Neural crest cell (in vitro differentiated cells): ENCODE results near the gene CFAP97. TPM values are rescaled to one million over a fixed set of nuclear protein-coding genes. Genes with fewer than 3 reads are reported as not detected.

Experiments used
- DNase-seq: peaks from one replicate; pipeline ENCODE4 v3.0.0; 2021; ENCODE audit warnings: low read depth, mixed read lengths, low spot score
- H3K27ac Mint-ChIP-seq: one replicate; pipeline ENCODE4 v1.8.0; 2021; ENCODE audit warnings: mild to moderate bottlenecking, mixed read lengths; ENCODE audit not compliant: unreplicated experiment
- H3K27me3 Mint-ChIP-seq: 2 replicates; pipeline ENCODE4 v1.8.0; 2021; ENCODE audit warnings: low read depth, mild to moderate bottlenecking, mixed read lengths
- H3K36me3 Mint-ChIP-seq: 2 replicates; pipeline ENCODE4 v1.8.0; 2021; ENCODE audit warnings: low read depth, mild to moderate bottlenecking, mixed read lengths
- H3K4me1 Mint-ChIP-seq: 2 replicates; pipeline ENCODE4 v1.8.0; 2021; ENCODE audit warnings: mixed read lengths
- H3K4me3 Mint-ChIP-seq: one replicate; pipeline ENCODE4 v1.8.0; 2021; ENCODE audit warnings: mild to moderate bottlenecking, mixed read lengths
- H3K9me3 Mint-ChIP-seq: 2 replicates; pipeline ENCODE4 v1.8.0; 2021; ENCODE audit warnings: mixed read lengths
- CTCF ChIP-seq: fragments of 200-600 bp; sonication (generic); conservative IDR thresholded peaks from 2 replicates; pipeline ENCODE4 v1.5.0; 2021; ENCODE audit warnings: antibody characterized with exemption, mild to moderate bottlenecking
- total RNA-seq: library from RNA; stranded (reverse); gene quantifications from 2 replicates; pipeline ENCODE4 v1.2.1, GENCODE V29; 2021

The CFAP97 gene
- total RNA-seq, 1 donor from 2014 or later, result 34.6 TPM

- no peak for DNase-seq
- peaks cover 11% of the 10 kb centered on the region for H3K4me1 Mint-ChIP-seq
- H3K36me3 Mint-ChIP-seq, result no peaks in the 10 kb centered on the region
- H3K27me3 Mint-ChIP-seq, result peaks cover 5% of the 10 kb centered on the region
- peak overlapping the region; percentile 5 for H3K4me3 Mint-ChIP-seq
- H3K27ac Mint-ChIP-seq, result no peak overlapping the region
- TF ChIP-seq CTCF, result no peak
- no peaks in the 10 kb centered on the region for H3K9me3 Mint-ChIP-seq
Observed at GRCh38 chr4:185138161-185138560, 65.6 kb downstream of the CFAP97 start.

GRCh38 chr4:185137233-185137925 is 66.4 kb downstream of the CFAP97 start:
- Mint-ChIP-seq H3K4me3 (no peak overlapping the region), H3K9me3 (no peaks in the 10 kb centered on the region), H3K4me1 (peaks cover 8% of the 10 kb centered on the region), H3K27me3 (peaks cover 5% of the 10 kb centered on the region), H3K36me3 (no peaks in the 10 kb centered on the region), H3K27ac (no peak overlapping the region)
- TF ChIP-seq CTCF, result no peak
- DNase-seq, result no peak

DNA sequence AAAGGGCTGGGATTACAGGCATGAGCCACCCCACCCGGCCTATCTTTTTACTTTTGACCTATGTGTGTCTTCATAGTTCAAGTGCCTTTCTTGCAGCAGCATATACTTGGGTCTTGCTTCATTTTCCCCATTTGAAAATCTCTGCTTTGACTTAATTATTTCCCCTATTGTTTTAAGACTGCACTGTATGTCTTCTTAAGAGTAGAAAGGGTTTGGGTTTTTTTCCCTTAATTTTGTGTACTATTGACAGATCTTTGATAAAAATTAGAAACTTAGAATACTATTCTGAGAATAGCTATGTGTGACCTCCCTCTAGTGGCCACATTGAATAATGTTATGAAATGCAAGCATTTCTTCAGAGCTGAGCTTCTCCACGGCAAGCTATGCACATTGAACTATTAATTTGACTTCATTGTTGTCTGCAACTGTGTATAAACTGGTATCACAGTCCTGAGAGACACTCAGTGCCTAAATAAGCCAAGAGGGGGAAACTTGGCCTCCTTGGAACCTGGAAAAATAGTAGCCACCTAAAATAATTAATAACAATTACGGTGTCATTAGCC is 69.4 kb downstream of the CFAP97 start:
- no peak overlapping the region for H3K27ac Mint-ChIP-seq
- no peaks in the 10 kb centered on the region for H3K9me3 Mint-ChIP-seq
- DNase-seq, result no peak
- peak; percentile 90 for TF ChIP-seq CTCF
- peak overlapping the region; percentile 20 for H3K4me3 Mint-ChIP-seq
- H3K4me1 Mint-ChIP-seq, result peaks cover 6% of the 10 kb centered on the region
- H3K27me3 Mint-ChIP-seq, result peaks cover 4% of the 10 kb centered on the region
- no peaks in the 10 kb centered on the region for H3K36me3 Mint-ChIP-seq

DNA sequence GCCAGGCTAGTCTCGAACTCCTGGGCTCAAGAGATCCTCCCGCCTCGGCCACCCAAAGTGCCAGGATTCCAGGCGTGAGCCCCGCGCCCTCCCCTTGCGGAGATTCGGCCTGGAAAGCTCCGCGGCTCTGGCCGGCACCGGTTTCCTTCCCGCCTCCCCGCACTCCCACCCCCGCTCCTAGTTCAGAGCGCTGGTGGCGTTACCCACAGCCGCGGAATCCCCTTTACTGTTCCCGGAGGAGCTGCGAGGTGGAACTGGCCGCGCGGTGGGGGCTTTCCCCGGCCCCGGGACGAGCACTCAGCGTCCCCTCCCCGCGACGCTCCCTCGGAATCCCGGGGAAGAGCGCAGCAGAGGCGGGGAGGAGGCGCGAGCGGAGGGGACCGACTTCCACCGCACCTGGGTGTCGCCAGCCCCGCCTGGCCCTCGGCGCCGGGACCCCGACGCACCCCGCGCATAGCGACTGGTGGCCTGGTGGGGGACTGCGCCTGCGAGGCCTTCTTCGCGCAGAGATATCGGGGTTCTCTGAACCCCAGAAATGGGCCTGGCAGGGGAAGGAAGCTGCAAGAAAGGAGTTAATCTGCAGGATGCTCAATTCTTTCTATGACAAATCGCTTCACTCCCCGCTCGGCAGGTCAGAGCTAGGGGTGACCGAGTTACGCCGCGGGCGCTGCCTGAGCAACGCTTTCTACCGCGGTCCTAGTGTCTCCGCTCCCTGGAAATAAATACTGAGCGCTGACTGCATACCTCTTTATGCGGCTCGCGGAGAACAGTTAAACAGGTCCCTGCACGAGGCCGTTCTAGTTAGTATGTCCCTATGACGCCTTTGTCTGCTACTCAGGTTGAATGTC is 75.3 kb downstream of the CFAP97 start:
- Mint-ChIP-seq H3K4me3 (peak overlapping the region; percentile 88), H3K4me1 (peaks cover 6% of the 10 kb centered on the region), H3K27ac (no peak overlapping the region), H3K36me3 (no peaks in the 10 kb centered on the region), H3K9me3 (no peaks in the 10 kb centered on the region), H3K27me3 (peaks cover 44% of the 10 kb centered on the region)
- TF ChIP-seq CTCF, result peak; percentile 50
- no peak for DNase-seq

DNA sequence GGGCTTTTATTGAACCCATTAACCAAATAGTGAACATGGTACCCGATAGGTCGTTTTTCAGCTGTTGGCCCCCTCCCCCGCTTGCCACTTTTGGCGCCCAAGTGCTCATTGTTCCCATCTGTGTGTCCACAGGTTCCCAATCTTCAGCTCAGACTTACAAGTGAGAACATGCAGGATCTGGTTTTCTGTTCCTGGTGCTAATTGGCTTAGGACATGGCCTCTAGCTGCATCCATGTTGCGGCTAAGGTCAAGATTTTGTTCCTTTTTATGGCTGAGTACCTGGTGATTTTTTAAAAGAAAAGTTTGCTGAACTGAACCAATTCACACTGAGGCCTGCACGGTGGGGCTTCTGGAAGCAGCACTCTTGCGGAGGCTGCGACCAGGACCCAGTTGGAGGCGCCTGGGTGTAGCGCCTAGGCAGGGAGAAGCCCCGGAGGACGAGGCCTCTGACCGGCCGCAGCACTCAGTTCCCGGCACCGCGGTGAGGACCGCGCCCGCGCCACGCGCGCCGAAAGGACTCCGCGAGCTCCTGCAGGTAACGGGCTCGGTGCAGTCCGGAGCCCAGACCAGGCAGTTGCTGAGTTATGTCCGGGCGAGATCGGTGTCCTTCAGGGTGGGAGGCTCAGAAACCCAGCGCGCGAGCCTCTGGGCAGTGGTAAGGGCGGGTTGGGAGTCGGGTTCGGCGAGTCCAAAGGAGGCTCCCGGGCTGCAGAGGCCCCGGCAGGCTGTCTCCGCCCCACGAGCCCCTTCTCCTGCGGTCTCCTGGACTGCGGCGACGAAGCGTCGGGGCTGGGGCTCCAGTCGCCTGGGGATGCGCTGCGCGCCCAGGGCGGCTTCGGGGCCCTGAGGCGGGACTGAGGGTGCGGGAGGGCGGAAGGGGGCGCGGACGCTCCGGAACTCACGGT is 76.5 kb downstream of the CFAP97 start:
- Mint-ChIP-seq H3K9me3 (no peaks in the 10 kb centered on the region), H3K27ac (no peak overlapping the region), H3K27me3 (peaks cover 54% of the 10 kb centered on the region), H3K4me1 (peaks cover 6% of the 10 kb centered on the region), H3K36me3 (no peaks in the 10 kb centered on the region), H3K4me3 (peak overlapping the region; percentile 81)
- DNase-seq, result no peak
- TF ChIP-seq CTCF, result no peak
